KOPT-K1 (cell line): Measurements from ENCODE around the gene OR7A17.

Experiments used
- H3K27ac ChIP-seq: fragments of 200-600 bp; sonication (generic); 2 replicates; pipeline ENCODE4 v1.5.1; 2016; ENCODE audit warnings: antibody characterized with exemption, mild to moderate bottlenecking, low read depth, low read length; ENCODE audit not compliant: poor library complexity, severe bottlenecking
- H3K36me3 ChIP-seq: fragments of 200-600 bp; sonication (generic); 2 replicates; pipeline ENCODE4 v1.5.1; 2017; ENCODE audit warnings: antibody characterized with exemption, mild to moderate bottlenecking, low read length, moderate library complexity; ENCODE audit not compliant: insufficient read depth
- H3K9me3 ChIP-seq: fragments of 200-600 bp; sonication (generic); 2 replicates; pipeline ENCODE4 v1.5.1; 2017; ENCODE audit warnings: antibody characterized with exemption, low read length, mild to moderate bottlenecking; ENCODE audit not compliant: insufficient read depth, poor library complexity, severe bottlenecking

OR7A17 gene

DNA sequence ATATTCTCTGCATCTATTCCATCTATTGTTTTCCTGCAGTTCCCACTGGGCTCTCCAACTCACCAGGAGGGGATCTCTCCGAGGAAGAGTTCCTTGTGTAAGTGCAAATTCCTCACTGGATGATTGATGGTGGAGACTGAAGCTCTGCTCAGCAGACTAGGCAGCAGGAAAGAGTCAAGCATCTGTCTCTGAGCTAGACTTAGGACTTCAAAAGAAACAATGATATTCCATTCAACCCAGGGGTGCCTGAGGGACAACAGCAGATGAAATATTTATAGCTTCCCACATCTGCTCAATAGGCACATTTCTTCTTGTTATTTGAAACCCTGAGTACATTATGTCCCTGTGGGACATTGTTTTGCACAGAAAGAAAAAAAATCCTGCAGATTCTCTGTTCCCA is 50.9 kb downstream of the OR7A17 start, which contains the start of the genes OR7A5 and OR7C1:
Gene OR7A5 (minus strand): TSS at position 175 of the 400 bp plus-strand sequence. CDS start 6,944 bp downstream, outside the sequence.
Gene OR7C1 (minus strand): TSS at position 175 of the 400 bp plus-strand sequence. CDS start 35,049 bp downstream, outside the sequence.
- Histone ChIP-seq H3K27ac (no peak within 1 kb of the TSS), H3K36me3 (no peaks in the 10 kb centered on the region), H3K9me3 (no peaks in the 10 kb centered on the region)

DNA sequence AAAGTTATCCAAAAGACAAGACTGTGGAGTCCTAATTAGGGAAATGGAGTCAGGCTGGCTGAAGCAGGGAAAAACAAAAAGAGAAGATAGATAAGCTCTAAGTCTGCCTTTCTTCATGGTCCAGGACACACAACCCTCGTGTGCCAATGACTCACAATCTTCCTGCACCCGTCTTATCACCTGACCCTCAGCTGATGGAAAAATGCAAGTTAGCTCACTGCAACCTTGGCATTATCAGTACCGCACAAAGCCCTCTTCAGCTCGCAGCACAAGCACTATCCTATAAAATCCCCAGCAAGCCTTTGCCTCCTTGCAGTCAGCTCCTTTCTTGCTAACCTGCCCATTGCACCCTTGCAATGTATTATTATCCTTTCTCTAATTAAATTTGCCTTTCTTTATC is 55.2 kb downstream of the OR7A17 start:
- Histone ChIP-seq H3K27ac (no peak overlapping the region), H3K9me3 (peaks cover 2% of the 10 kb centered on the region), H3K36me3 (no peaks in the 10 kb centered on the region)
